WI38 (cell line): Measurements from ENCODE around the gene SLC2A13.

Experiments
- H3K4me3 ChIP-seq: 2 replicates; pipeline ENCODE4 v1.5.1; 2011; ENCODE audit warnings: low read depth, mild to moderate bottlenecking, control low read depth, low read length
- CTCF ChIP-seq: IDR thresholded peaks from 2 replicates; pipeline ENCODE4 v1.5.1; 2012; ENCODE audit warnings: low read depth, mild to moderate bottlenecking, control low read depth, low read length

The SLC2A13 gene

GRCh38 chr12:40086471-40086870 lies 19.4 kb downstream of the SLC2A13 start:
- no peak overlapping the region for H3K4me3 ChIP-seq
- TF ChIP-seq CTCF = no peak

GRCh38 chr12:40078266-40078665 lies 27.6 kb downstream of the SLC2A13 start:
- no peak for TF ChIP-seq CTCF
- no peak overlapping the region for H3K4me3 ChIP-seq

- no peak overlapping the region for H3K4me3 ChIP-seq
- no peak for TF ChIP-seq CTCF
Observed at GRCh38 chr12:40075458-40075857, 30.4 kb downstream of the SLC2A13 start.

- H3K4me3 ChIP-seq = no peak overlapping the region
- TF ChIP-seq CTCF = no peak
Observed at GRCh38 chr12:40068416-40068815, 37.5 kb downstream of the SLC2A13 start.

- no peak for TF ChIP-seq CTCF
- H3K4me3 ChIP-seq = no peak overlapping the region
Observed at GRCh38 chr12:40065636-40066035, 40.2 kb downstream of the SLC2A13 start.

- no peak for TF ChIP-seq CTCF
- no peak overlapping the region for H3K4me3 ChIP-seq
Observed at GRCh38 chr12:40063414-40063813, 42.5 kb downstream of the SLC2A13 start.

GRCh38 chr12:40058721-40059190 lies 47.1 kb downstream of the SLC2A13 start:
- no peak for TF ChIP-seq CTCF
- H3K4me3 ChIP-seq = no peak overlapping the region
